HepG2 (cell line): ENCODE results near the gene STAP2. TPM values are rescaled to one million over a fixed set of nuclear protein-coding genes. Genes with fewer than 3 reads are reported as not detected.

Source experiments
- ATAC-seq: fragments of 200-7000 bp; cut with Tn5 transposase; 3 replicates; pipeline ENCODE4 v1.9.1; 2020; ENCODE audit warnings: mild to moderate bottlenecking, moderate library complexity
- BruUV-seq: library from RNA; stranded (reverse); fragments of 400-500 nt; replicated peaks from 2 replicates; lab custom pipeline; 2021; lab: Mats Ljungman, UMichigan
- CTCF ChIA-PET: fragments of 300-600 bp; formaldehyde crosslinking; extraction: SDS; loops from one replicate; lab custom pipeline; 2021; ENCODE audit warnings: low total read pairs, inconsistent platforms, low intra/inter-chr PET ratio; lab: Yijun Ruan, JAX
- POLR2A ChIA-PET: fragments of 350-600 bp; sonication (Branson Sonifier 250); formaldehyde crosslinking; loops from one replicate; lab custom pipeline; 2020; ENCODE audit warnings: antibody characterized with exemption, inconsistent platforms; lab: Yijun Ruan, JAX
- DNase-seq: peaks from one replicate; pipeline ENCODE4 v3.0.0-alpha.2; 2015; ENCODE audit warnings: low spot score
- FAIRE-seq: peaks from 3 replicates; lab custom pipeline; 2011; peaks lifted over from hg19 to GRCh38; lab: Jason Lieb, UNC
- H2AFZ ChIP-seq: one replicate; pipeline ENCODE4 v1.6.1; 2011; ENCODE audit warnings: low read length, inconsistent platforms
- H3K27ac ChIP-seq: fragments of 300-600 bp; 3 replicates; pipeline ENCODE4 v1.8.0; 2011; ENCODE audit warnings: mixed run types, mild to moderate bottlenecking, mixed read lengths, low read length, inconsistent platforms; ENCODE audit not compliant: insufficient read depth; ENCODE audit errors: extremely low read length
- H3K27me3 ChIP-seq, 2 experiments: fragments of 200-600 bp in 1 of 2; 2 replicates in 1 of 2; 3 replicates in 1 of 2; pipeline versions ENCODE4 v1.6.0 to v1.8.0; 2011; ENCODE audit warnings: low read length in 2 of 2, mild to moderate bottlenecking in 2 of 2, moderate library complexity in 2 of 2, inconsistent platforms in 1 of 2; ENCODE audit not compliant: insufficient read depth in 2 of 2, control insufficient read depth in 1 of 2
- H3K36me3 ChIP-seq, 2 experiments: fragments of 200-600 bp in 1 of 2; replicated peaks in 1 of 2; 2 replicates in 1 of 2; 3 replicates in 1 of 2; pipeline versions ENCODE4 v1.5.1 to v1.8.0; 2011; ENCODE audit warnings: low read length in 2 of 2, inconsistent platforms in 1 of 2; ENCODE audit not compliant: insufficient read depth in 2 of 2, control insufficient read depth in 1 of 2
- H3K4me1 ChIP-seq: 2 replicates; pipeline ENCODE4 v1.5.1; 2012; ENCODE audit warnings: low read length, inconsistent platforms; ENCODE audit not compliant: insufficient read depth
- H3K4me2 ChIP-seq: 2 replicates; pipeline ENCODE4 v1.6.0; 2011; ENCODE audit warnings: low read depth, low read length, inconsistent platforms
- H3K4me3 ChIP-seq, 3 experiments: fragments of 200-600 bp in 1 of 3; sonication (generic), shearing (Covaris generic) in 1 of 3; replicated peaks in 1 of 3; 2 replicates each; pipeline ENCODE4 v1.5.1; 2011 to 2016; ENCODE audit warnings: low read length in 3 of 3, inconsistent platforms in 2 of 3, low read depth in 2 of 3, mild to moderate bottlenecking in 2 of 3, control low read depth in 1 of 3, mixed read lengths in 1 of 3; ENCODE audit not compliant: insufficient read depth in 1 of 3
- H3K79me2 ChIP-seq: one replicate; pipeline ENCODE4 v1.6.1; 2011; ENCODE audit warnings: low read length, inconsistent platforms; ENCODE audit not compliant: insufficient read depth
- H3K9ac ChIP-seq: 2 replicates; pipeline ENCODE4 v1.6.0; 2011; ENCODE audit warnings: mild to moderate bottlenecking, low read depth, low read length, inconsistent platforms; ENCODE audit not compliant: insufficient read depth
- H3K9me3 ChIP-seq: 2 replicates; pipeline ENCODE4 v1.5.1; 2012; ENCODE audit warnings: mild to moderate bottlenecking, low read length
- H4K20me1 ChIP-seq: 2 replicates; pipeline ENCODE4 v1.6.0; 2011; ENCODE audit warnings: inconsistent platforms, mild to moderate bottlenecking, low read length, moderate library complexity; ENCODE audit not compliant: insufficient read depth
- GTF2F1 ChIP-seq: fragments of 150-350 bp; IDR thresholded peaks from 2 replicates; pipeline ENCODE4 v1.6.1; 2014; ENCODE audit warnings: low read length
- PLRG1 ChIP-seq: fragments of 450-650 bp; conservative IDR thresholded peaks from 2 replicates; pipeline ENCODE4 v1.6.1; 2016
- THYN1 ChIP-seq: sonication (generic); formaldehyde crosslinking; IDR thresholded peaks from 2 replicates; pipeline ENCODE4 v1.8.1; 2023; ENCODE audit warnings: low read depth, mild to moderate bottlenecking, moderate library complexity, missing genetic modification reagents, borderline replicate concordance
- ZNF251 ChIP-seq: sonication (generic); formaldehyde crosslinking; IDR thresholded peaks from 2 replicates; pipeline ENCODE4 v1.9.0; 2021; ENCODE audit warnings: mild to moderate bottlenecking, missing genetic modification reagents
- ZNF30 ChIP-seq: sonication (generic); formaldehyde crosslinking; IDR thresholded peaks from 2 replicates; pipeline ENCODE4 v1.5.0; 2020; ENCODE audit warnings: mild to moderate bottlenecking, missing genetic modification reagents
- WGBS: methylation state at CpG from one replicate; pipeline ENCODE4 v1.1.6; 2017; ENCODE audit warnings: low lambda C conversion rate; 5-methylcytosine and 5-hydroxymethylcytosine counted together
- in situ Hi-C: cut with HindIII; loops from 2 replicates; pipeline ENCODE4 v1.10.0; 2017; ENCODE audit warnings: low pct_unique_long_range_greater_than_20kb; ENCODE audit not compliant: extremely low pct_ligation_motif_present
- intact Hi-C: fragments of 100-400 bp; cut with micrococcal nuclease; formaldehyde crosslinking; loops from one replicate; pipeline ENCODE4 v1.10.0; 2022; ENCODE audit not compliant: unreplicated experiment
- polyA plus RNA-seq, 8 experiments: library from polyadenylated mRNA; depleted of rRNA in 3 of 8; stranded (reverse) in 7 of 8; unstranded in 1 of 8; fragments of >200 nt; fragmentation: Illumina TruSeq in 4 of 8; extraction: Trizol in 4 of 8; gene quantifications; 2 replicates each; pipeline versions ENCODE4 v1.2.1 to v1.2.3, GENCODE V29; 2011 to 2016; ENCODE audit warnings: low read depth in 4 of 8, missing spikeins in 1 of 8, mixed read lengths in 1 of 8; ENCODE audit not compliant: insufficient read depth in 1 of 8
- total RNA-seq, 5 experiments: library from RNA; depleted of rRNA; stranded (reverse); fragments of >200 nt; fragmentation: Illumina TruSeq; extraction: Trizol; gene quantifications; 2 replicates each; pipeline ENCODE4 v1.2.3, GENCODE V29; 2016; ENCODE audit warnings: low read depth in 1 of 5
- TF ChIP-seq, protein P1 (sequence below): sonication (generic); formaldehyde crosslinking; IDR thresholded peaks from 2 replicates; pipeline ENCODE4 v1.4.0; 2020; ENCODE audit warnings: missing genetic modification reagents

STAP2 gene
- total and polyA plus RNA-seq, 2 of the 13 experiments (the other 11 are each of a cell fraction or from before 2014, with no cell fraction given) = 39.0 to 43.7 TPM

DNA sequence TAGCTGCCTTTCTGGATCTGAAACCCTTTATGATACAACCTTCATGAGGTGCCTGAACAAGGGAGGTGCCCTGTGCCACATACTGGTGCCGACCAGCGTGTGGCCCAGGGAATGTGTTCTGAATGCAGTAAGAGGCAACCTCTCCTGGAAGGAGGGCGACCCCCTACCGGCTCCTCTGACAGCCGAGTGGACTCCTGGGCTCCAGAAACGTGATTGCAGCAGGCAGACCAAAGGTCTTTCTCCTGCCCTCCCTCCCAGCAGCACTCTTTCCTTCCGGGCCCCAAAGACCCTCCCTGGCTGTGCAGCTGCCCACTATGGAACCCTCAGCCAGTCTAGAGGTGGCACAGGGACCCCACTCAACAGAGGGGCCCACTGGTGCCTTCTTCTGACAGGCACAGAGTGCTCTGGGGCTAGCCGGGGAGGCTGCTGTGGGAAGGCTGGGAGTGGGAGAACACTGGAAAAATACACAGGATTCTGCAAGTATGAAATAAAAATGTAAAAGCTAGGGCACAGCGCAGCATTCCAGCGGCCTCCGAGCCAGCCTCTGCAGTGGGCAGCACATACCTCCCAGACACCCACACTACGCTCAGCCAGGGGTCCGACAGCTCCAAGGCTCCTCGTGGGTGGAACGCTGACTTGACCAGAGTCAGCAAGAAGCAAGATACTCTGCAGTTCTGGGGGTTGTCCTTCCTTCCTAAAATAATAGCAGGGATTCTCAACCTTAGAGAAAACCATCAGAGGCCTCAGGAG is 46.8 kb upstream of the STAP2 start (continued):
- TF ChIP-seq, protein P1, sequence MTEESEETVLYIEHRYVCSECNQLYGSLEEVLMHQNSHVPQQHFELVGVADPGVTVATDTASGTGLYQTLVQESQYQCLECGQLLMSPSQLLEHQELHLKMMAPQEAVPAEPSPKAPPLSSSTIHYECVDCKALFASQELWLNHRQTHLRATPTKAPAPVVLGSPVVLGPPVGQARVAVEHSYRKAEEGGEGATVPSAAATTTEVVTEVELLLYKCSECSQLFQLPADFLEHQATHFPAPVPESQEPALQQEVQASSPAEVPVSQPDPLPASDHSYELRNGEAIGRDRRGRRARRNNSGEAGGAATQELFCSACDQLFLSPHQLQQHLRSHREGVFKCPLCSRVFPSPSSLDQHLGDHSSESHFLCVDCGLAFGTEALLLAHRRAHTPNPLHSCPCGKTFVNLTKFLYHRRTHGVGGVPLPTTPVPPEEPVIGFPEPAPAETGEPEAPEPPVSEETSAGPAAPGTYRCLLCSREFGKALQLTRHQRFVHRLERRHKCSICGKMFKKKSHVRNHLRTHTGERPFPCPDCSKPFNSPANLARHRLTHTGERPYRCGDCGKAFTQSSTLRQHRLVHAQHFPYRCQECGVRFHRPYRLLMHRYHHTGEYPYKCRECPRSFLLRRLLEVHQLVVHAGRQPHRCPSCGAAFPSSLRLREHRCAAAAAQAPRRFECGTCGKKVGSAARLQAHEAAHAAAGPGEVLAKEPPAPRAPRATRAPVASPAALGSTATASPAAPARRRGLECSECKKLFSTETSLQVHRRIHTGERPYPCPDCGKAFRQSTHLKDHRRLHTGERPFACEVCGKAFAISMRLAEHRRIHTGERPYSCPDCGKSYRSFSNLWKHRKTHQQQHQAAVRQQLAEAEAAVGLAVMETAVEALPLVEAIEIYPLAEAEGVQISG = peak; percentile 49; the same call in 1 of the 2 replicates
- TF ChIP-seq ZNF251 (CRISPR knock-in tag) (no peak), PLRG1 (no peak)
- TF ChIP-seq, all 625 proteins: peak for 54

DNA sequence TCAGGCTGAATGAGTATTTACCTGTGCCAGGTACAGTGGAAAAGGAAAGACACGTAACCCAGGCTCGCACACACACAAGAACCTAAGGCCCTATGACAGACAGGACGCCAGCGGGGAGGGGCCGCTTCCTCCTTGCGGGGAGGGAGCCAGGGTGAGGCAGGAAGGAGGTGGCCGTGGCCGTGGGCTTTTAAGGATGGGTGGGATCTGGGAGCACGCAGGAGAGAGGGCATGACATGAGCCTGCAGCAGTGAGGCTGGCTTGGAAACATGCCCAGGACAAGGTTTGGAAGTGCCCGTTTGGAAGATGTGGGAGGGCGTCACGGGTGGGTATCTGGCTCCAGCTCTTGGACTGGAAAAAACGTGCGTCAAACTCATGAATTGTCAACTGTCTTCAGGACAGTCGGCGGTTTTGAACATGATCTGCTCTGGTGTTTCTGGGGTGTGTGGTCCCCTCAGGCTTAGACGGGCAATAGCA is 41.7 kb upstream of the STAP2 start:
- FAIRE-seq (no peak), DNase-seq (no peak), ATAC-seq (no peak)
- no peak overlapping the region for H3K9ac ChIP-seq
- H4K20me1 ChIP-seq = peaks cover 12% of the 10 kb centered on the region; the same call in 1 of the 2 replicates
- no peaks in the 10 kb centered on the region for H3K9me3 ChIP-seq
- CTCF ChIA-PET = no interaction called here
- no peaks in the 10 kb centered on the region; a peak in 1 of 5 replicates for H3K27me3 ChIP-seq
- H3K4me3 ChIP-seq = no peak overlapping the region
- intact Hi-C loops (no loop called here), in situ Hi-C loops (no loop called here)
- peaks cover 35% of the 10 kb centered on the region for H3K4me1 ChIP-seq
- no peak overlapping the region for H2AFZ ChIP-seq
- no peak overlapping the region for H3K4me2 ChIP-seq
- peaks cover 6 to 25% of the 10 kb centered on the region in 2 experiments for H3K36me3 ChIP-seq
- POLR2A ChIA-PET = interaction anchor here (0.8 to 1.7 kb wide), 2 partner anchors 10 to 158 kb away, joined by 3 to 5 read pairs; no protein-coding TSS in a partner anchor
- TF ChIP-seq ZNF30 (CRISPR knock-in tag) = no peak
- TF ChIP-seq THYN1 (CRISPR knock-in tag) = no peak
- no peak for TF ChIP-seq GTF2F1
- 96% methylated on average over 17 of the region's 17 CpGs for WGBS
- peaks cover 71% of the 10 kb centered on the region for H3K79me2 ChIP-seq
- no peak overlapping the region for H3K27ac ChIP-seq
- BruUV-seq = no TSS peak
